ENCODE data around the gene USP37.
"Not testable (repeated sequence)": the region's sequence is repeated elsewhere in the genome, so short reads cannot be mapped to it uniquely, and the experiment has no call there.

USP37 gene

GRCh38 chr2:218555527-218555926 lies 12.6 kb downstream of the USP37 start:
- no peak for DNase-seq (ENCODE audit: low spot score)

GRCh38 chr2:218554225-218554624 lies 13.9 kb downstream of the USP37 start:
- not testable (repeated sequence) for DNase-seq (ENCODE audit: low spot score)

- DNase-seq (ENCODE audit: low spot score): no peak
Measured at GRCh38 chr2:218547978-218548377, 20.2 kb downstream of the USP37 start.

DNA sequence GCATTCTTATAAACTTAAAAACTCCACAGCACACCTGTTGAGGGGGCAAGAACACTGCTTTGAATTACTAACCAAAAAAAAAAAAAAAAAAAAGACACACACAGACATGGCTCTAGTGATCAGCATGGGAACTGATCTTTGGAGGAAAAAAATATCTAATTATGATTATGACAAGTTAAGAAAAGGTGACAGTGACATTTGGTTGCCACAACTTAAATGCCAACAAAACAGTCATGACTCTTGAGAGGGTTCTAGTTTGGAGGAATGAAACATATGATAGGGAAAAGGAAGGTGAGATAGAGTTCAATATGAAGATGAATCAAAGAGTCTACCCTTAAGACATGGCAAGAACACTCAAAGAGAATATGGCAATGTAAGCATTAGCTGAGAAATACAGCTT lies 20.6 kb downstream of the USP37 start:
- DNase-seq (ENCODE audit: low spot score): no peak

GRCh38 chr2:218546012-218546411 lies 22.1 kb downstream of the USP37 start:
- no peak for DNase-seq (ENCODE audit: low spot score)

DNA sequence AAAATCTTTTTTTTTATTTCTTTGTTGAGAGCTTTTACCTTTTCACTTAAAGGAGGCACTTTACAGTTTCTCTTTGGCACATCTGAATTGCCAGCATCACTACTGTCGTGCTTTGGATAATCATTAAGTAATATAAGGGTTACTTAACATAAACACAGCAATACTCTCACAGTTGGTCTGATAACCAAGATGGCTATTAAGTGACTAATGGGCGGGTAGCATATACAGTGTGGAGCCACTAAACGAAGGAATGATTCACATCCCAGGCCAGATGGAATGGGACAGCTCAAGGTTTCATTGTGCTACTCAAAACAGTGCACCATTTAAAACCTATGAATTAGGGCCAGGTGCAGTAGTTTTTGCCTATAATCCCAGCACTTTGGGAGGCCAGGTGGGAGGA lies 28.1 kb downstream of the USP37 start:
- no peak for DNase-seq (ENCODE audit: low spot score)

- no peak for DNase-seq (ENCODE audit: low spot score)
Measured at GRCh38 chr2:218536804-218537494, 31.2 kb downstream of the USP37 start.

- no peak for DNase-seq (ENCODE audit: low spot score)
Measured at GRCh38 chr2:218529990-218530389, 38.2 kb downstream of the USP37 start.

- not testable (repeated sequence) for DNase-seq (ENCODE audit: low spot score)
Measured at GRCh38 chr2:218528409-218528808, 39.7 kb downstream of the USP37 start.

DNA sequence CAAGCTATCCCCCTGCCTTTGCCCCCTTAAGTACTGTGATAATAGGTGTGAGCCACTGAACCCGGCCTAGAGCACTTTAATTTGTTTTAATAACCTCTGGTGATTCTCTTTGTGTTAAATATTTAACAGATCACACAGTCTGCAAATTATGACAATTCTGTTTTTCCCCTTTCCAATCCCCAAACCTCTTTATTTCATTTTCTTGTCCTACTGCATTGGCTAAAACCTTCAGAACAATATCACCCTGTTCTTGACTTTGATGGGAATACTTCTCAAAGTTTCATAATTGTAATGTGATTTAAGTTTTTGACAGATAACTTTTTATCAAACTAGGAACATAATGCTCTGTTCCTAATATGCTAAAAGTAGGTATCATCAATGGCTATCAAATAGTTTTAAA lies 44.5 kb downstream of the USP37 start:
- DNase-seq (ENCODE audit: low spot score): no peak

DNA sequence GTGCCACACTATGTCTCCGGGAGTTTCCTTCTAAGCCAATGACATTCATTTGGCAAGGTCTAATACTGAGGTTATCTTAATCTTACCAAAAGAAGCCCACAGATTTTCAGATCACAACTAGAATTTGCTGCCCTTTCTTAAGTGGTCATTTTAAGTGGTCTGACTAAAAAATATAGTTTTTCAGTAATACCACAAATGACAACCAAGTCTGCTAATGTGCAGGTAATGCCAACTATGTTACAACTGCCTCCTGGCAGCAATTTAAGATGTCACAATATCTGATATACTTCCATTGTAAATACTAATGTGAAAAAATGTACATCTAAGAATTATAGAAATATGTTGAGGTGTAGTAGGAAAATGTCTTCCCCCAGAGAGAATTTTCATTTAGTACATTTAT lies 49.3 kb downstream of the USP37 start:
- DNase-seq (ENCODE audit: low spot score): no peak

DNA sequence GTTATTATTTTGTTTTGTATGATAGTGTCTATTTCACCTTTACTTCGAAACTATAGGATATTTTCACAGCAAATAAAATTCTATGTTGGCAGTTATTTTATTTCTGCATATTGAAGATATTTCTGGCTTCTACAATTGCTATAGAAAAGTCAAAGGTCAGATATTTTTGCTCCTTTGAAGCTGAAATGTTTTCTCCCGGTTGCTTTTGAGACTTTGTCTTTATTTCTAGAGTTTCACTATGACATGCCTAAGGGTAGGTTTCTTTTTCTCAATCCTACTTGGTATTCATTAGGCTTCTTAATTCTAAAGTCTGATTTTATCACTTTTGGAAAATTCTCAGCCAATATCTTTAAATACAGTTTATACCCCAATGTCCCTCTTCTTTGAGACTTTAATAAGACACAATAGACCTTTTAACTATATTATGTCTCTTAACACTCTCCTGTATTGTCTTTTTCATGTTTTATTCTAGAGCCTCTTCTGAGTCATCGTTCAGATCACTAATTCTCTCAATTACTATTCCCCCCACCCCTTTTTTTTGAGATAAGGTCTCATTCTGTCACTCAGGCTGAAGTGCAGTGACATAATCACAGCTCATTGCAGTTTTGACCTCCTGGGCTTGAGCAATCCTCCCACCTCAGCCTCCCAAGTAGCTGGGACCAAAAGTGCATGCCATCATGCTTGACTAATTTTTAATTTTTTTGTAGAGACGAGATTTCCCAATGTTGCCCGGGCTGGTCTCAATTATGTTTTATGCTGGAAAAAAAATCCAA lies 50.5 kb downstream of the USP37 start:
- no peak for DNase-seq (ENCODE audit: low spot score)

DNA sequence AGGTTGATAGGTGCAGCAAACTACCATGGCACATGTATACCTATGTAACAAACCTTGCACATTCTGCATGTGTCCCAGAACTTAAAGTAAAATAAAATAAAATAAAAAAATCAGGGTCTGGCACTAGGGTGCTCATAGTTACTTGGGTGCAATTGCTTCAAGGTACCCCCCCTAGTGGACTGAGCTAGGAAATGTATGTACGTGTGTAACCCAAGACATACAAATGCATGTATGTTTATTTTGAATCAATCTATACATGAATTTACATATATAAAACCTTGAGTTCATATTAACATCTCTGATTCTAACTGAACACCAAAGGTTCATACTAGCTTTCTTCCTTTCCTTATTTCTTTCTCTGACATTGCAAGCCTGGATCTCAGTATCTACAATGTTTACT lies 51.5 kb downstream of the USP37 start:
- no peak for DNase-seq (ENCODE audit: low spot score)

- DNase-seq (ENCODE audit: low spot score): no peak
Measured at GRCh38 chr2:218513676-218514075, 54.5 kb downstream of the USP37 start.

- no peak for DNase-seq (ENCODE audit: low spot score)
Measured at GRCh38 chr2:218508299-218508698, 59.9 kb downstream of the USP37 start.

DNA sequence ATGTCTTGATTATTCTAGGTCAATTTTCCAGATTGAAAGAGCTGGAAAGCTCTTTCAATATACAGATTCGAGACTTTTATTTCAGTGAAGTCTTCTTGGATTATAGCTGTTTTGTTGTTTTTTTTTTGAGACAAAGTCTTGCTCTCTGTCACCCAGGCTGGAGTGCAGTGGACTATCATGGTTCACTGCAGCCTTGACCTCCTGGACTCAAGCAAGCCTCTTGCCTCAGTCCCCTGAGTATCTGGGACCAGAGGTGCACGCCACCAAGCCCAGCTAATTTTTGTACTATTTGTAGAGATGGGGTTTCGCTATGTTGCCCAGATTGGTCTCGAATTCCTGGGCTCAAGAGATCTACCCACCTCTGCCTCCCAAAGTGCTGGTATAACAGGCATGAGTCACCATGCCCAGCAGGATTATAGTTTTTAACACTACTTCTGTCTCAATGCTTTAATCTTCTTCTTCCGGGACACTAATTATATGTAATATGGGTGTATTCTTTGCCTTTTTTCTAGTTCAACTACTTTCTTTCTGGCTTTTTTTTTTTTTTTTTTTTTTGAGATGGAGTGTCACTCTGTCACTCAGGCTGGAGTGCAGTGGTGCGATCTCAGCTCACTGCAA lies 62.3 kb downstream of the USP37 start:
- DNase-seq (ENCODE audit: low spot score): no peak

DNA sequence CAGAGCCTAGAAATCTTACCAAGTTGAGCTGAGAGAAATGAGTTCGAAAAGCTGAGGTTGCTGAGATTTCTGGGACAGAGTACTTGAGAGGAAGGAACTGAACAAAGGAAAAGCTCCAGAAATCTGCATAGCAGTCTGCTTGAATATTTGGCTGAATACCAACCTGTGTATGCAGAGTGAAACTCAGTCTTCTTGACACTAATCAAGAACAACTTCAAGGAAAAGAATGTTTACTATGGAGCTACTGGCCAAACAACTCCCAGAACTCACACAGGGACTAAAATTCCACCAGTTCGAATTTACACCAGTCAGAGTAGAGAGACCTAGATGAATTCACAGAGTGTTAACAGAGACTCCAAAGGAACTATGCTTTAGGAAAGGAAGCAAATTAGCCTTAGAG lies 66.5 kb downstream of the USP37 start:
- no peak for DNase-seq (ENCODE audit: low spot score)

DNA sequence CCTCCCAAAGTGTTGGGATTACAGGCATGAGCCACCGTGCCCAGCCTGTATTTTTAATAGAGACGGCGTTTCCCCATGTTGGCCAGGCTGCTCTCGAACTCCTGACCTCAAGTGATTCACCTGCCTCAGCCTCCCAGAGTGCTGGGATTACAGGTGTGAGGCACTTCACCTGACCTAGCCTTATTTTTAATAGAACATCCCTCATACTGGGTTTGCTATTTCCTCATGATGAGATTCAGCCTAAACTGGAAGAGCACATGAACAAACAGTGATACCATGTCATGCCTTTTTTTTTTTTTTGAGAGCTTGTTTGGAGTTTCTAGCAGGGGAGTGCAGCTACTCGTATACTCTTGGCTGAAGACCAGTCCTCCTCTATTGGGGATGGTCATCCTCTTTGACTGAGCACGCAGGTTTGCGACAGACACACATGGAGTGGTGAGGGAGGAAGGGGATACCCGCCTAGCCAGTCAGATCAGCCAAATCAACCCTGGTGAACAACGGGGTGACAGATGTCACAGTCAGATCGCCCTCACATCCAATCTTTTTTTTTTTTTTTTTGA lies 67.6 kb downstream of the USP37 start:
- DNase-seq (ENCODE audit: low spot score): no peak

DNA sequence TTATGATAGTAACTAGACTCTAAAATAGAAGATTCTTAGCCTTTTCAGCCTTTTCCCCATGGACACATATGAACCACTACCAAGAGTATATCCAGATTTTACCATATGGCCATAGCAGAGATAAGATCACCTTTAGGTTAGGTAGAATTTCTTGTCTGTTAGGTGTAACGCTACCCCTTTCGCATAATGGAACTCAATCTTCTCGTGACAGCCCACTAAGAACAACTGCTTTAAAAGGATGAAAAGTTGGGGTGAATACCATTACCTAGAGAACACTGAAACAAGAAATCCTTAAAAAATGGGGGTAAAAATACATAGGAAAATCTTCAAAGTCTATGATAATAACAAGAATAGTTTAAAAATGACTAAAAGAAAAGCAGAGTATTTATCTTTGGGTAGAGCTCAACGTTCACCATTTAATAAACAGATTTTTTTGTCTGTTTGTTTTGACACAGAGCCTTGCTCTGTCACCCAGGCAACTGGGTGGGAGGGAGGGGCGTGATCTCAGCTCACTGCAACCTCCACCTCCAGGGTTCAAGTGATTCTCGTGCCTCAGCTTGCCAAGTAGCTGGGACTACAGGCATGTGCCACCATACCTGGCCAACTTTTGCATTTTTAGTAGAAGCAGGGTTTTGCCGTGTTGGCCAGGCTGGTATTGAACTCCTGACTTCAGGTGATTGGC lies 82.0 kb downstream of the USP37 start:
- DNase-seq (ENCODE audit: low spot score): no peak

DNA sequence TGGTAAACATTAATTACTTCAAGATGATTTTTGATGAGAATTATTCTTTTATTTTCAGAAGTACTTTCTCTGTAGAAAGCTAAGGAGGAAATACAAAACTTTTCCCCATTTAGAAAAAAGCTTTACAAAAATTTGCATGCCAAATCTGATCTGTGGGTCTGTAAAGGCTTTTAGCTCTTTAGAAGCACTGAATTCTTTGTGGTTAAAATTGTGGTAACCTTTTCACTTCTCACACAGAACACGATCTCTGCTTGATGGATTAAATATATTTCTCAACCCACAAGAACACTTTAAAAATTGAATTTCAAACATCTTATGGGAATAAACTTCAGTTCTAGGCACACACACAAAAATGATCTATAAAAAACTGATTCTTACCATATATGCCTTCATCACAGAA lies 85.5 kb downstream of the USP37 start:
- DNase-seq (ENCODE audit: low spot score): no peak

DNA sequence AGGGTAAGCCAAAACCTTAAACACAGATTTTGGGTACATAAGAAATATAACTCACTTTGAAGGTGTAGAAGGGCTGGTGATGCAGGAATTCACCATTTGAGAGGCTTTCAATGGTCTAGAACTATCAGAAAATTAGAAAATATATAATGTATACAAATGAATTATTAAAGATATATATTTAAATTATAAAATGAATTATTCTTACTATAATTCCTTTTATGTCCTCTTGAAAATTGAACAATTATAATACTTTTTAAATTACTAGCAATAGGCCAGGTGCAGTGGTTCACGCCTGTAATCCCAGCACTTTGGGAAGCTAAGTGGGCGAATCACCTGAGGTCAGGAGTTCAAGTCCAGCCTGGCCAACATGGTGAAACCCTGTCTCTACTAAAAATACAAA lies 88.6 kb downstream of the USP37 start:
- DNase-seq (ENCODE audit: low spot score): no peak

DNA sequence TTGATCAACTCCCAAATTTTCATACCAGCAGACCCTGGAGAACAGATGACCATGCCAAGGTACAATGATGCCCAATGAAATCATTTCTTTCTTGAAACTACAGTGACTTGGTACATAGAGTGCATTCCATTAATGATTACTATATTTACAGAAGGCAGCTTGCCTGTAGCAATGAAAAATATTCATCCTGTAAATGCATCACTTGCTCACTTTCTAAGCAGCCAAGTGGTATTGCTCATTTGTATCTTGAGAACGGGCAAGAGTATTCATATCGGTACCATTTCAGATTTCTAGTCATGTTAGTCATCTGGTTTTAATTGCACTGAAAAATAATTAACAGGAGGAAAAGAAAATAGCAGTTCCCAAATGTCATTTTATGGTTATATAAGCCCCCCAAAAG lies 89.6 kb downstream of the USP37 start:
- DNase-seq (ENCODE audit: low spot score): no peak
